Measurements from ENCODE around the gene THRB.
A peak's percentile ranks its signal among the peaks of the same experiment; 100 is the strongest.

The THRB gene

DNA sequence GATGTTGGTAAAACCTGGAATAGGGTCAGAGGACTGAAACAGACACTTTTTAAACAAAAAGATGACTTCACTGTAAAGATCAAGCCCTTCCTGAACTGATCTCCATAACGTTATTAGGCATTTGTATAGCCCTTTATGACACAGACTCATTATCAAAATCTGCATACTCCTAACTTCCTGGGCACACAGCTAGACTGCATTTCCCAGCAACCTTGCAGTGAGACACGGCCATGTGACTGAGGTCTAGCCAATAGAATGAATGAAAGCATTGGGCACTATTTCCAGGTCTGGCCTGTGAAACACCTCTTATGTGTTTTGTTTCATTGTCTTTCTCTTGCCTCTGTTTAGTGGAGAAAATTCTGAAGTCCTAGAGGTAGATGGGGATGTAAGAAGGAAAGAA is 279.1 kb downstream of the THRB start:
- no peak for DNase-seq

DNA sequence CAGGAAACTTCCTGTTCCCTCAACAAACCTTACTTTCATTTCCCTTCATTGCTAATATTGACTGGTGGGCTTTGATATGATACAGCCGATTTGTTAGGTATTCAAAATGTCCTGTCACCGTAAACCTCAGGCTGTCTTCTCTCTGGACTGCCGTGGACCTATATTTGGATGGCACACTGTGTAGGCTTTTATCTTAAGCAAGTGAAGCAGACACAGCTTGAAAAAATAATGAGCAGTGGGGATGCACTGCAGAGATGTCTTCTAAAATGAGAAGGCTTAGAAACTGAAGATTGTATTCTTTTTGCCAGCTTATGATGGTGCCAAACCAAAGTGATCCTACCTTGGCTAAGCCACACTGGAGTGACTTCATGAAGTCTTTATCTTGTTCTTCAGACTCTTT is 283.3 kb downstream of the THRB start:
- no peak for DNase-seq

DNA sequence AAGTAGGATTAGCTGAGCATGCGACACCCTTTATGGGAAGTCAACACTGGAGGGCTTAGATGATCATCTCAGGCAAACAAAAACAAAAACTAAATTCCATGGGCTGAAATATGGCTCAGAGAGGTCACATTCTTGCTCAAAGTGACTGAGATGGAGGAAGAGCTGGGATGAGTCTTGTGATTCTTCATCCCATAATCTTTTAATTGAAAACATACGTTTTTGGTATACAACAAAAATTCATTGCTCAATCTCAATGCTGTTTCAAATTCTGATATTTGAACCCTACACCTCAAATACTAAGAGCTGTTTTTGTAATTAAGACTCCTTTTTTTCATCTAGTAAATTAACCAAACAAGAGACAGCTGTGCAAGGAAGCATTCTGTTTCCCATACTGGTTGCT is 292.6 kb downstream of the THRB start:
- no peak for DNase-seq

DNA sequence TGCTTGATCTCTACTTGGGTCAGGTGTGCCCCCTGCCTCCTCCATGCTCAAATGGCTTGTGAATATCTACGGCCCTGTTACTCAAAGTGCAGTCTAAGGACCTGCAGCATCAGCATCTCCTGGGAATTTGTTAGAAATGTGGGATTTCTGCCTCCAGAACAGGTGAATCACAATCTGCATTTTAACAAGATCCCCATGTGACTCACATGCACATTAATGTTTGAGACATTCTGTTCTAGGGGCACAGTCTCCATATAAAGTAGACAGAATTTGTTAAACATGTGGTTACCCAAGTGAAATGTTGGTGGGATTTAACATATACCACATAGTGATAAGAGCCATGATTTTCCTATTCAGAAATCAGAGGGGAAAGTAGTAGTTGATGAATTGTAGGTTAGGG is 293.3 kb downstream of the THRB start:
- DNase-seq: no peak

- DNase-seq: no peak
These were observed 294.8 kb downstream of the THRB start for GRCh38 chr3:24199775-24200247.

DNA sequence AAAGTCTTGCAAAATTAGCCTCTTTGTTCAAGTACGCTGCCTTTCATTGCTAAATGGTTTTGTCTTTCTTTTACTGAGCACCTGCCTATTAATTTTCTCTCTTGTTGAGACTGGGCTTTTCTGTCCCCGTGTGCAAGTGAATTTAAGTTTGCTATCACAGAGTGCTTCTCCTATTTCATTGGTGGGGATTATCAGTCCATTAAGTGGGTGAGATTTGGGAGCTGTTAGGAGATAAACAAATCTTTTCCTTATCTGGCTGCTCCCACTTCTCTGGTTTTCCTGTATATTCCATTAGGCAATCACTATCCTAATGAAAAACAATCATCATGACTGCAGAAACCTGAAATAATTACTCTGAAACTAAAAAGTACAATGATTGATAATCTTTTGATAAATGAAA is 295.4 kb downstream of the THRB start:
- no peak for DNase-seq

- DNase-seq: no peak
These were observed 295.9 kb downstream of the THRB start for GRCh38 chr3:24198728-24199127.

- DNase-seq: no peak
These were observed 296.8 kb downstream of the THRB start for GRCh38 chr3:24197809-24198208.

- DNase-seq: no peak
These were observed 298.1 kb downstream of the THRB start for GRCh38 chr3:24196526-24196925.

DNA sequence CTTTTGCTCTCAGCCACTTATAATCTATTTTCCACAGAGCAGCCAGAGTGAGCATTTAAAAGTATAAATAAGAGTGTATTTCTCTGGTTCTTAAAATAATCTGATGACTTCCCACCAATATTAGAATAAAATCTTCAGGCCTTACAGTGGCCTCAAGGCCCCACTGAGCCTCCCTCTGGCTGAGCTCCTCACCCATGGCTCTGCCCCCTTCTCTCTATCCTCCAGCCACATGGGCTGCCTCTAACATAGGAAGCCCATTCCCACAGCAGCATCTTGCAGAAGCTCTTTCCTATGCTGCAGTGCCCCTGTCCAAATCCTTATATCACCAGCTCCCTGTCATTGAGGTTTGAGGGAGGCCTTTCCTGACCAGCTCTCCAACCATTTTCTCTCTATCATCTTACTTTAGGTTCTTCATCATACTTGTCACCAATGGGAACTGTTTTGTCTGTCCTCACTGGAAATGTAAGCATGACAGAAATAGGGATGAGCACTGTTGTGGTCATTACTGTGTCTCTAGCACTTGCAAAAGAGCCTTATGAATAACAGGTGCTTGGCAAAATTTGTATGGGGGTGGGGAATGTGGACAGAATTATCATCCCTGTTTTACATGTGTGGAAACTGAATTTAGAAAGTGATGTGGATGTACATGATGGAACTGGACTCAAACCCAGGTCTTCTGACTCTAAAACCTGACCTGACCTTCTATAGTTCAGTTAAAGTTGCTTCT is 299.0 kb downstream of the THRB start:
- no peak for DNase-seq

GRCh38 chr3:24192469-24193056 is 302.1 kb downstream of the THRB start:
- DNase-seq: no peak

DNA sequence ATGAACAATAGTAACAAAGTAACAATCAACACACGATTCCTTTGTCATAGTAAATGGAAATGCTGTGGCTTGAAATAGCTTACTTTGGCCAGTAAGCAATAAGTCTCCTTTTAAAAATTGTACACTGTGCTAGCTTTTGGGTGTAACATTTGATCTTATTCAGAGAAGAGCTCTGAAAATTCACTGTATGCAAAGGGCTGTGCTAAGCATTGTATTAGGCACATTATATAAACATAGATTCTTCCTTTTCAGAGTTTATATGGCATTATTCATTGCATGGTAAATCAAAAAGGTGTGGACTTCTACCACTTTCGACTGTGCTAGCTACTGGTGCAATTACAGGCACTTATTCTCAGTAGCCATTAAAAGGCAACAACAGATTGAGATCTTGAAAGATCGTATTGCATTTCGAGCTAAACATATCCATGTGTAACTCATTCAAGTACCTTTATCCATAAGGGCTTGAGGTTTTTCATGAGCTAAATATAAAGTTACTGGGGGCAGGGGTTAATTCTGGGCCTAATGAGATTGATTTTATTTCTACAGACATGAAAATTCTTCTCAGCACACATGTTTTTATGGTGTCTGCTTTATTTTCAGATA is 302.7 kb downstream of the THRB start:
- DNase-seq: no peak

GRCh38 chr3:24190256-24190655 is 304.4 kb downstream of the THRB start:
- DNase-seq: no peak

- peak; percentile 53 to 60 (median 57) for DNase-seq
These were observed 308.8 kb downstream of the THRB start for GRCh38 chr3:24185738-24186384.

DNA sequence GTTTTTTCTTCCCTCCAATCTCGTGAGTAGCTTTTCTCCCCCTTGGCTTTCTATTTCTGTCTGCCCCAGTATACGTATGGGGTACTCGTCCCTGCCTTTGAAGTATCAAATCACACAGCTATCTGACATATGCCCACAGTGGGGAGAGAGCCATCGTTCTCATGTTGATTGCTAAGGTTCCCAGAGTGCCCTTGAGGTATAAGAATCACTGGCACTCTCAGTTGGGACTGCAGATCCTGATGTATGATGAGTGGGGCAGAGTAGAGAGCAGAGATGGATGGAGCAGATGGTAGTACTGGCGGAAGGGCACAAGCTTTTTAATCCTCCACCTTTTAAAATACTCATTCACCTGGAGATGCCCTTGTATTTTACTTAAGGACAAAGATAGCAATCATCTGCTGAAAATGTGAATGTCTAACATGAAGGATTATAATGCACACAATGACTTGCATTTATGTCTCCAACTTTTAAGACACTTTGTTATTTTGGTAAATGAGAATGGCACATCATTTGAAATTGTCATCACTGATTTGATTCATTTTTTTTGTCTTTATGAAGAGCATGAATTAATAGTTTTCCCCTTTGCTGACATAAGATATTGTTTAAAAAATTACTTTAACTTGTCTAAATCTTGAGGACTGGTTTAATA is 310.0 kb downstream of the THRB start:
- DNase-seq: no peak

- DNase-seq: no peak
These were observed 311.9 kb downstream of the THRB start for GRCh38 chr3:24182756-24183155.

GRCh38 chr3:24181256-24181655 is 313.4 kb downstream of the THRB start:
- no peak for DNase-seq

GRCh38 chr3:24180616-24181015 is 314.0 kb downstream of the THRB start:
- no peak for DNase-seq

- DNase-seq: no peak
These were observed 317.4 kb downstream of the THRB start for GRCh38 chr3:24177201-24177600.

DNA sequence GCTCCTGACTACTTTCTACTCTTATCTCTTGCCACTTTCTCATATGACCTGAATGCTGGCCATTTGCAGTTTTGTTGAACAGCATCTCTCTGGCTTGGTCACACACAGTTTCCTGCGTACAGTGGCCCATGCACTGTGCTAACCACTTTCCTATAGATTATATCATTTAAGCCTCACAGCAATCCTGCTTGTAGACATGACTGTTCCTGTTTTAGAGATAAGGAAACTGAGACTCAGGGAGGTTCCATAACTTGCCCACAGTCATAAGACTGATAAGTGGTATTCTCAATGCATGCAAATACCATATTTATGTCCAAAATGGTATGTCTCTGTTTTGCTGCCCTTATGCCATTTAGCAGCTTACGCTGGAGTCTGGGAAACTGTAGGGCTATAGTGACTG is 320.0 kb downstream of the THRB start:
- no peak for DNase-seq

DNA sequence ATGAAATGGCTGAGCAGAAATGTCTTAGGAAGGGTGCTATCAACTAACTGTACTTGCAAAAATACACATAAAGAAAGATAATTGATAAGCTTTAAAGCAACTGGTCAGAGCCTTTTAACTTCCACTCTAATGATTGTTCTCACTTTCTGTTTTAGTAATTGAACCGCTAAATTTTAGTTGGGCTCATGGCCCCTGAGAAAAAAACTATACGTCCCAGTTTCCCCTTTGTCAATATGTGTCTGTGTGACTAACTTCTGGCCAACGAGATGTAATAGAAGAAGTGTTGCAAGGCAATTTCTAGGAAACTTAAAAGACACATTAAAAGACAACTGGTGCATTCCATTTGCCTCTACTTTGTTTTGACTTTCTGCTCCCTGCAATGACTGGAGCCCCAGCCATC is 325.7 kb downstream of the THRB start:
- no peak for DNase-seq

- no peak for DNase-seq
These were observed 327.2 kb downstream of the THRB start for GRCh38 chr3:24167429-24167828.

DNA sequence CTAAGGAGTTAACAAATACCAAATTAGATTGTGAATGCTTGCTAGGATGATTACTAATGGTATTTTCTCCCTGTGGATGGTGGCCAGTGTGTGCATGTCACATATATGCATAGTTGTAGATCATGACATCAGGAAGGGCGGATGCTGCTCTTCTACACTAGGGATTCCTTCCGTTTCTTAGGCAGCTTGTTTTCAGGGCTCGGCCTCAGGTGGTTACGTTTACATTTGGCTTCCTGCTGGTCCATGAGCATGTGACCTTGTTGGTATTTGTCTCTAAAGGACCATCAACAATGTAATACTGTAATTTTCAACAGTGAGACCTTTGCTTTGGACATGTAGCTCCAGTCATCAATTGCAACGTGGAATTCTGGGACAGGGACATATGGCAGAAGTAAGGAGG is 328.1 kb downstream of the THRB start:
- DNase-seq: no peak
